8988T (cell line): ENCODE data around the gene IQCF5.
"Not testable (repeated sequence)": the region's sequence is repeated elsewhere in the genome, so short reads cannot be mapped to it uniquely, and the experiment has no call there.

Source experiments
- DNase-seq: peaks from one replicate; pipeline ENCODE4 v3.0.0; 2011

Gene IQCF5

GRCh38 chr3:51875501-51875900, at the start of gene IQCF5:
IQCF5 (minus strand) TSS chr3:51875601; CDS start chr3:51875531, 70 bp downstream.
- no peak for DNase-seq

GRCh38 chr3:51921081-51921578, 45.7 kb upstream of the IQCF5 start:
- DNase-seq, result no peak

GRCh38 chr3:51916418-51916817, 41.0 kb upstream of the IQCF5 start:
- no peak for DNase-seq

GRCh38 chr3:51908026-51908425, 32.6 kb upstream of the IQCF5 start:
- no peak for DNase-seq

- DNase-seq, result no peak
These were observed 28.8 kb upstream of the IQCF5 start for GRCh38 chr3:51904034-51904823.

- DNase-seq, result not testable (repeated sequence)
These were observed 27.0 kb upstream of the IQCF5 start for GRCh38 chr3:51902361-51902760.

- not testable (repeated sequence) for DNase-seq
These were observed 24.6 kb upstream of the IQCF5 start for GRCh38 chr3:51900043-51900442.

GRCh38 chr3:51897391-51897790, 22.0 kb upstream of the IQCF5 start:
- DNase-seq, result no peak

GRCh38 chr3:51896607-51897305, 21.4 kb upstream of the IQCF5 start:
- DNase-seq, result no peak

GRCh38 chr3:51894939-51895338, 19.5 kb upstream of the IQCF5 start:
- no peak for DNase-seq

GRCh38 chr3:51894391-51894790, 19.0 kb upstream of the IQCF5 start:
- DNase-seq, result no peak

- DNase-seq, result no peak
These were observed 16.0 kb upstream of the IQCF5 start for GRCh38 chr3:51891242-51892039.

GRCh38 chr3:51888463-51889105, 13.2 kb upstream of the IQCF5 start:
- no peak for DNase-seq

GRCh38 chr3:51887620-51888019, 12.2 kb upstream of the IQCF5 start:
- DNase-seq, result no peak

- DNase-seq, result no peak
These were observed 11.0 kb upstream of the IQCF5 start for GRCh38 chr3:51886447-51886846.

- DNase-seq, result no peak
These were observed 4.5 kb upstream of the IQCF5 start for GRCh38 chr3:51879937-51880336.

GRCh38 chr3:51876186-51876585, 785 bp upstream of the IQCF5 start:
- no peak for DNase-seq

GRCh38 chr3:51874889-51875288, 512 bp downstream of the IQCF5 start:
- DNase-seq, result no peak

GRCh38 chr3:51874411-51874810, 990 bp downstream of the IQCF5 start:
- no peak for DNase-seq

GRCh38 chr3:51873876-51874275, 1.5 kb downstream of the IQCF5 start:
- no peak for DNase-seq

GRCh38 chr3:51873253-51873766, 2.1 kb downstream of the IQCF5 start:
- DNase-seq, result no peak

GRCh38 chr3:51869304-51869703, 6.1 kb downstream of the IQCF5 start:
- DNase-seq, result no peak

GRCh38 chr3:51868896-51869295, 6.5 kb downstream of the IQCF5 start:
- DNase-seq, result not testable (repeated sequence)
